ENCODE results near the gene EML4.

Gene EML4

GRCh38 chr2:42138163-42139015 lies 30.8 kb upstream of the EML4 start:
- peak; percentile 97 for DNase-seq (ENCODE audit: low read depth)

- no peak for DNase-seq (ENCODE audit: low read depth)
These were observed 30.1 kb upstream of the EML4 start for GRCh38 chr2:42139101-42139500.

GRCh38 chr2:42140496-42140895 lies 28.7 kb upstream of the EML4 start:
- DNase-seq (ENCODE audit: low read depth): no peak

GRCh38 chr2:42141687-42142546 lies 27.2 kb upstream of the EML4 start:
- peak; percentile 95 for DNase-seq (ENCODE audit: low read depth)

GRCh38 chr2:42142547-42143184 lies 26.5 kb upstream of the EML4 start:
- DNase-seq (ENCODE audit: low read depth): no peak

GRCh38 chr2:42147641-42148274 lies 21.4 kb upstream of the EML4 start:
- DNase-seq (ENCODE audit: low read depth): peak; percentile 95

GRCh38 chr2:42150159-42150558 lies 19.0 kb upstream of the EML4 start:
- no peak for DNase-seq (ENCODE audit: low read depth)

GRCh38 chr2:42153944-42154581 lies 15.1 kb upstream of the EML4 start:
- no peak for DNase-seq (ENCODE audit: low read depth)

GRCh38 chr2:42156721-42157120 lies 12.4 kb upstream of the EML4 start:
- DNase-seq (ENCODE audit: low read depth): no peak

GRCh38 chr2:42161444-42161843 lies 7.7 kb upstream of the EML4 start:
- DNase-seq (ENCODE audit: low read depth): no peak

GRCh38 chr2:42163444-42164045 lies 5.6 kb upstream of the EML4 start:
- no peak for DNase-seq (ENCODE audit: low read depth)

- DNase-seq (ENCODE audit: low read depth): no peak
These were observed 5.1 kb upstream of the EML4 start for GRCh38 chr2:42164046-42164445.

GRCh38 chr2:42164971-42165370 lies 4.2 kb upstream of the EML4 start:
- no peak for DNase-seq (ENCODE audit: low read depth)

- no peak for DNase-seq (ENCODE audit: low read depth)
These were observed 1.7 kb upstream of the EML4 start for GRCh38 chr2:42167458-42167857.

GRCh38 chr2:42168459-42169099 lies 574 bp upstream of the EML4 start:
- no peak for DNase-seq (ENCODE audit: low read depth)

- DNase-seq (ENCODE audit: low read depth): no peak
These were observed 845 bp downstream of the EML4 start for GRCh38 chr2:42169874-42170521.

GRCh38 chr2:42170619-42171395 lies 1.7 kb downstream of the EML4 start:
- no peak for DNase-seq (ENCODE audit: low read depth)

GRCh38 chr2:42171396-42171980 lies 2.3 kb downstream of the EML4 start:
- peak; percentile 54 for DNase-seq (ENCODE audit: low read depth)

GRCh38 chr2:42172020-42172419 lies 2.9 kb downstream of the EML4 start:
- no peak for DNase-seq (ENCODE audit: low read depth)
